Cardiac muscle cell (in vitro differentiated cells and primary cell): ENCODE measurements around the gene OSGIN1. TPM values are rescaled to one million over a fixed set of nuclear protein-coding genes. Genes with fewer than 3 reads are reported as not detected.
A peak's percentile ranks its signal among the peaks of the same experiment; 100 is the strongest.

Experiments used
- DNase-seq, 2 donors: peaks; one replicate each; pipeline versions ENCODE4 v3.0.0 to v3.0.0-alpha.2; 2010 to 2017; ENCODE audit warnings: low read depth in 1 of 2, low spot score in 1 of 2
- H3K27ac ChIP-seq: fragments of 200-600 bp; sonication (generic); 2 replicates; pipeline ENCODE4 v1.5.1; 2016
- H3K27me3 ChIP-seq: fragments of 200-600 bp; sonication (generic); 2 replicates; pipeline ENCODE4 v1.6.0; 2016; ENCODE audit warnings: control low read depth
- H3K36me3 ChIP-seq: fragments of 200-600 bp; sonication (generic); 2 replicates; pipeline ENCODE4 v1.5.1; 2016; ENCODE audit warnings: control low read depth
- H3K4me1 ChIP-seq: fragments of 200-600 bp; sonication (generic); 2 replicates; pipeline ENCODE4 v1.8.1; 2017; ENCODE audit warnings: low read depth, mild to moderate bottlenecking, mixed run types
- H3K4me3 ChIP-seq: fragments of 200-600 bp; sonication (generic); 2 replicates; pipeline ENCODE4 v1.5.1; 2016; ENCODE audit warnings: mild to moderate bottlenecking
- H3K9me3 ChIP-seq: fragments of 200-600 bp; sonication (generic); 2 replicates; pipeline ENCODE4 v1.5.1; 2017; ENCODE audit warnings: low read depth, mild to moderate bottlenecking, control low read depth
- CTCF ChIP-seq: IDR thresholded peaks from 2 replicates; pipeline ENCODE4 v1.5.1; 2012; ENCODE audit warnings: low read depth, mild to moderate bottlenecking, low read length
- polyA plus RNA-seq: library from polyadenylated mRNA; unstranded; fragments of >200 nt; fragmentation: Nextera tagmentation; extraction: Ambion mirVana; gene quantifications from 2 replicates; pipeline ENCODE4 v1.2.1, GENCODE V29; 2016
- total RNA-seq: library from RNA; depleted of rRNA; stranded (reverse); fragments of >200 nt; gene quantifications from 2 replicates; pipeline ENCODE4 v1.2.3, GENCODE V29; 2016

The OSGIN1 gene
- total and polyA plus RNA-seq, 2 experiments from 2014 or later: 0.76 to 3.4 TPM

- TF ChIP-seq CTCF: no peak
- H3K4me1 ChIP-seq: no peaks in the 10 kb centered on the region
- no peak overlapping the region for H3K27ac ChIP-seq
- no peaks in the 10 kb centered on the region for H3K27me3 ChIP-seq
- peaks cover 6% of the 10 kb centered on the region for H3K36me3 ChIP-seq
- no peak overlapping the region for H3K4me3 ChIP-seq
- DNase-seq: no peak
- H3K9me3 ChIP-seq: no peaks in the 10 kb centered on the region
These were observed 29.3 kb upstream of the OSGIN1 start for GRCh38 chr16:83923581-83924365.

GRCh38 chr16:83924686-83925085 is 28.4 kb upstream of the OSGIN1 start:
- Histone ChIP-seq H3K27ac (no peak overlapping the region), H3K27me3 (no peaks in the 10 kb centered on the region), H3K9me3 (no peaks in the 10 kb centered on the region), H3K4me1 (no peaks in the 10 kb centered on the region), H3K4me3 (no peak overlapping the region), H3K36me3 (peaks cover under 1% of the 10 kb centered on the region)
- TF ChIP-seq CTCF: no peak
- DNase-seq: no peak

GRCh38 chr16:83925095-83925905 is 27.7 kb upstream of the OSGIN1 start:
- H3K36me3 ChIP-seq: no peaks in the 10 kb centered on the region
- no peaks in the 10 kb centered on the region for H3K9me3 ChIP-seq
- TF ChIP-seq CTCF: no peak
- no peak for DNase-seq
- no peak overlapping the region for H3K27ac ChIP-seq
- no peaks in the 10 kb centered on the region for H3K27me3 ChIP-seq
- no peaks in the 10 kb centered on the region for H3K4me1 ChIP-seq
- H3K4me3 ChIP-seq: no peak overlapping the region

GRCh38 chr16:83925957-83926725 is 26.9 kb upstream of the OSGIN1 start:
- no peak for DNase-seq
- H3K4me1 ChIP-seq: no peaks in the 10 kb centered on the region
- no peaks in the 10 kb centered on the region for H3K36me3 ChIP-seq
- no peaks in the 10 kb centered on the region for H3K27me3 ChIP-seq
- no peak overlapping the region for H3K27ac ChIP-seq
- H3K4me3 ChIP-seq: no peak overlapping the region
- no peaks in the 10 kb centered on the region for H3K9me3 ChIP-seq
- no peak for TF ChIP-seq CTCF

GRCh38 chr16:83926726-83927397 is 26.2 kb upstream of the OSGIN1 start:
- DNase-seq: peak; percentile 62 to 66
- no peaks in the 10 kb centered on the region for H3K36me3 ChIP-seq
- no peaks in the 10 kb centered on the region for H3K9me3 ChIP-seq
- no peaks in the 10 kb centered on the region for H3K27me3 ChIP-seq
- no peaks in the 10 kb centered on the region for H3K4me1 ChIP-seq
- no peak overlapping the region for H3K27ac ChIP-seq
- H3K4me3 ChIP-seq: no peak overlapping the region
- TF ChIP-seq CTCF: peak; percentile 96
